OCI-LY1 (cell line): Measurements from ENCODE around the gene KCTD19.

Experiments
- EZH2 ChIP-seq: fragments of 200-600 bp; sonication (generic), shearing (Covaris generic); IDR thresholded peaks from 2 replicates; pipeline ENCODE4 v1.8.0; 2017; ENCODE audit warnings: borderline replicate concordance, mixed run types, mild to moderate bottlenecking, antibody characterized with exemption, low read length, moderate library complexity, mixed read lengths
- TF ChIP-seq, protein P1 (sequence below): fragments of 200-600 bp; sonication (generic), shearing (Covaris generic); IDR thresholded peaks from 2 replicates; pipeline ENCODE4 v1.5.1; 2017; ENCODE audit warnings: mild to moderate bottlenecking, antibody characterized with exemption, low read length, moderate library complexity, mixed read lengths

DNA sequence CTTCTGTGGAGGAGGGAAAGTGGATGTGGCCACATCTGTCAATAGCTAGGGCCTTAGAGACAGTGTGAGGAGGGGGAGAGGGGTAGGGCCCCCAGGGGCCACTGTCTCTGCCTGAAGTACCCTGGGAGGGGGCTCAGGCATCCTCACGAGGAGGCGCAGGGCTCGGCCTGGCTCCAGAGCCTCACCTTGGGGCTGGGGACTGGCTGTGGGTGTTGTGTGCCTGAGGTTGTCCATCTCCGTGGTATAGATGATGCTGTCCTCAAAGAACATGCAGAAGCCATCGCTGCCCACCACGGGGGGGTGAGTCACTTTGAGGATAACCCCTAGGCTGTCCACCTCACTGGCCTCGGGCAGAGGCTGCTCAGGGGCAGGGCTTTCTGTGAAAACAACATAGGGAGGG, 35.1 kb downstream of the KCTD19 start:
- TF ChIP-seq, protein P1, sequence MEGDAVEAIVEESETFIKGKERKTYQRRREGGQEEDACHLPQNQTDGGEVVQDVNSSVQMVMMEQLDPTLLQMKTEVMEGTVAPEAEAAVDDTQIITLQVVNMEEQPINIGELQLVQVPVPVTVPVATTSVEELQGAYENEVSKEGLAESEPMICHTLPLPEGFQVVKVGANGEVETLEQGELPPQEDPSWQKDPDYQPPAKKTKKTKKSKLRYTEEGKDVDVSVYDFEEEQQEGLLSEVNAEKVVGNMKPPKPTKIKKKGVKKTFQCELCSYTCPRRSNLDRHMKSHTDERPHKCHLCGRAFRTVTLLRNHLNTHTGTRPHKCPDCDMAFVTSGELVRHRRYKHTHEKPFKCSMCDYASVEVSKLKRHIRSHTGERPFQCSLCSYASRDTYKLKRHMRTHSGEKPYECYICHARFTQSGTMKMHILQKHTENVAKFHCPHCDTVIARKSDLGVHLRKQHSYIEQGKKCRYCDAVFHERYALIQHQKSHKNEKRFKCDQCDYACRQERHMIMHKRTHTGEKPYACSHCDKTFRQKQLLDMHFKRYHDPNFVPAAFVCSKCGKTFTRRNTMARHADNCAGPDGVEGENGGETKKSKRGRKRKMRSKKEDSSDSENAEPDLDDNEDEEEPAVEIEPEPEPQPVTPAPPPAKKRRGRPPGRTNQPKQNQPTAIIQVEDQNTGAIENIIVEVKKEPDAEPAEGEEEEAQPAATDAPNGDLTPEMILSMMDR = no peak
- no peak for TF ChIP-seq EZH2
